ENCODE data around the gene SMIM13.

Gene SMIM13

DNA sequence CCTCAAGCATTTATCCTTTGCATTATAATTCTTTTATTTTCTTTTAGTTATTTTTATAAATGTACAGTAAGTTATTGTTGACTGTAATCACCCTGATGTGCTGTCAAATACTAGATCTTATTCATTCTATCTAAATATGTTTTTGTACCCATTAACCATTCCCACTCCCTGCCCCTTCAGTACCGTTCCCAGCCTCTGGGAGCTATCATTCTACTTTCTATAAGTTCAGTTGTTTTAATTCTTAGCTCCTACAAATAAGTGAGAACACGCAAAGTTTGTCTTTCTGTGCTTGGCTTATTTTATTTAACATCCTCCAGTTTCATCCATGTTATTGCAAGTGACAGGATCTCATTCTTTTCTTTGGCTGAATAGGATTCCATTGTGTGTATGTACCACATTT lies 30.3 kb downstream of the SMIM13 start:
- DNase-seq: no peak

DNA sequence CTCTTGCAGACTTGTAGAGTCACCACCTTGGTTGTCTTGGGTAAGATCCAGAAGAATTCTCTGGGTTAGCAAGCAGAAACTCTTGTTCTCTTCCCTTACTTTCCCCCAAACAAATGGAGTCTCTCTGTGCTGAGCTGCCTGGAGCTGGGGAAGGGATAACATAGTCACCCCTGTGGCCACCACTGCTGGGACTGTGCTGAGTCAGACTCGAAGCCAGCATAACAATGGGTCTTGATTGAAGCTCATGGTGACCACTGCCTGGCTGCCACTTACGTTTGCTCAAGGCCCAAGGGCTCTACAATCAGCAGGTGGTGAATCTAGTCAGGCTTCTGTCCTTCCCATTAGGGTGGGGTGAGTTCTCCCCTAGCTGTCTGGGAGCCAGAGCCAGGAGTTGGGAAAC lies 33.2 kb downstream of the SMIM13 start:
- no peak for DNase-seq

DNA sequence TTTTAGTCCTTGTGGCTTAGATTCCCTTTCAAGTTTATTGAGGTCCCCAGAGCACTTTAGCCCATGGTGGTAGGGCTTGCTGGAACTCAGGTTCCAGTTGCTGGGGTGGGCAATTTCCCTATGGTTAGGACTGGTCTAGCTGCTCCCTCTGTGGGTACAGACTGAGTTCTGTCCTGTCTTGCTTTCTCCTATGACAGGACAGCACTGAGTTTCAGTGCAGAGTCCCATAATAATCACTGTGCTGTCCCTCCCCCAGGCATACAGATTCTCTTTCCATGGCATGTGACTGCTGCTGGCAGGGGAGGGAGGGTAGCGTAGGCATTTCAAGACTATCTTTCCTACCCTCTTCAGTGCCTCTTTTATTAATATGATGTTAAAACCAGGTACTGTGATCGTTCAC lies 35.0 kb downstream of the SMIM13 start:
- DNase-seq: no peak

DNA sequence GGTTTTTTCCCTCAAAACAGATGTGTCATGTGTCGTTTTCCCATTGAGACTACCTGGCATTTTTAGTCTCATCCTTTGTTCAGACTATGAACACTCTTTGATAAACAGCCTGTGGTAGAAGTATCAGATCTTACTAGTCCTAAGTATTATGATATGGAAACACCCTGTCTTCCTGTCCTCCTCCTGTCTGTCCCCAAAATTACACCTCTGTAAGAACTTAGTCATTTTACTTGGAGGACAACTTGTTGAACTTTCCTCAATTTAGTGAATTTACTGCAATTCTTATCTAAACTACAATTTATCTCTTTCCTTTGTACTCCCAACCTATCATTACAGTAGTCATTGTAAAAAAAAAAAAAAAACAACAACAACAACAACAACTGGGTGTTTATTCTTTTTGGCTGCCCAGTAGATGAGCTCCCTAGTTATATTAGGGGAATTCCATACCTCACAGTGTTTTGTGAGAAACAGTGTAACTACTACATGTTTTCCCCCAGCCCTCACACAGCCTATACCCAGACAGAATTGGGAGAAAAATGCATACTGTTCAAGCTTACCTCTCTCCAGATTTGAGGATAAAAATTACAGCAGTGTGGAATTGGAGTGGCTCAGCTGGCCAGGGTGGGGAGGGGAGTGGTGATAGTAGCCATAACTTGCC lies 36.4 kb downstream of the SMIM13 start:
- no peak for DNase-seq

DNA sequence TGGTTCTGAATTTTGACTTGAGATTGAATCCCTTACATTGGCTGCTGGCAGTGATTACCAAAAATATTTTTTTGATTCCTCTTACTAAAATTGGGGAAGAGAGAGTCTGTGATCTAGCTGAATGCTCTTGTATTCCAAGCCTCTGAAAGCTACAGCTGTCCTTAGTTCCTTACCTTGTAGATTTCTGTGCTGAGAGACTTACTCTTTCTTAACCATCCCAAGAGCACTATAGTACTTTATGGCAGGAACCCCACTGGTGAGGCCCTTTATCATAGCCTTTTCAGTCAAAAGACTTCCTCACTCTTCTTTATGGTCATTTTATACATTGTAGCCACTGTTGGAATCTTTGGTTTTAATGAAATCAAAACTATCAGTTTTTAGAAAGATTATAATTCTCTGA lies 37.0 kb downstream of the SMIM13 start:
- DNase-seq: no peak

DNA sequence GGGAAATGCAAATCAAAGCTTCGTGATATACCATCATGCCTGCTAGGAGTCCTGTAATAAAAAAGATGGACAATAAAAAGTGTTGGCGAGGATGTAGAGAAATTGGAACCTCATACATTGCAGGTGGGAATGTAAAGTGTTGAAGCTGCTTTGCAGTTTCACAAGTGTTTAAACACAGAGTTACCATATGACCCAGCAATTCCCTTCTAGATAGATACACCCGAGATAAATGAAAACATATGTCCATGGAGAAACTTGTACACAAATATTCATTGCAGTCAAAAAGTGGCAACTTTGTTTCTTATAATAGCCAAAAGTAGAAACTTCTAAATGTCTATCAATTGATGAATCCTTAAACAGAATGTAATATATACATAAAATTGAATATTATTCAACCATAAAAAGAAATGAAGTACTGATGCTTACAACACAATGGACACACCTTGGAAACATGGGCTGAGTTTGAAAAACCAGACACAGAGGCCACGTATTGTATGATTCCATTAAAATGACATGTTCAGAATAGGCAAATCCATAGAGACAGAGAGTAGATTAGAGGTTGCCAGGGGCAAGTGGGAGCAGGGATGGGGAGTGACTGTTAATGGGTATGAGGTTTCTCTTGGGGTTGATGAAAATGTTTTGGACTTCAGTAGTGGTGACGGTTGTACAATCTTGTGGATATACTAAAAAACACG lies 38.7 kb downstream of the SMIM13 start:
- no peak for DNase-seq

DNA sequence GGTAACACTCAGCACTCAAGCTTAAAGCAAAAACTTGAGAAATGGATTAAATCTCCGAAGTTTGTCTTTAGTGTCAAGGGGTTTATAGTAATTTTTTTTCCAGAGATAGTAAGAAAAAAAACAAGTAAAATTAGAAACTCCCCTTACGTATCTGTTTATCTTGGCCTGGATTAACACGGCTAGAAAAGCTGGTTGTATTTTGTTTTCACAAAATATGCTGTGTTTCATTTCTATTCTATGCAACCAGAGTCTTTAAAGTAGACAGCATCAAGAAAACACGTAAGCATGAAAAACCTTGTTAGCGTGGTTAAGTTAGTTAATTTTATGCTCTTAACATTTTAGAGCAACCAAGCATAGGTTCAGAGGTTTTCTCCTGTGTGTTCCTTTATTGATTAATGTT lies 39.6 kb downstream of the SMIM13 start:
- no peak for DNase-seq

DNA sequence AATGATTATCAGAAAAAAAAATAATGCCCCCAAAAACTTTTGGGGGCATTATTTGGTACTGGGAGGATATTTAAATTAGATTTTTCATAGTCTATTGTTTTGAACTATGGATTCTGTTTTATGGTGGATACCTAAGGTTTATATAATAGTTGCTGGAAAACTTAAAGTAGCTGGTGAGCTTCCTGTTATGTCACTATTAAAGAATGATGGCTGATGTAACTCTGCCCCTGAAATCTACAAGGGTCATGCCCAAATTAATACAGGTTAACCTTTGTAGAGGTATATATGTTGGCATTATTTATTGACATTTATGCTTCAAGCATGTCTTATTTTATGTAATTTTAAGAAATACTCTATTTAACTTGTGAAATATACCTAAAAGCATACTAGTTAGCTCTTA lies 43.2 kb downstream of the SMIM13 start:
- DNase-seq: no peak

DNA sequence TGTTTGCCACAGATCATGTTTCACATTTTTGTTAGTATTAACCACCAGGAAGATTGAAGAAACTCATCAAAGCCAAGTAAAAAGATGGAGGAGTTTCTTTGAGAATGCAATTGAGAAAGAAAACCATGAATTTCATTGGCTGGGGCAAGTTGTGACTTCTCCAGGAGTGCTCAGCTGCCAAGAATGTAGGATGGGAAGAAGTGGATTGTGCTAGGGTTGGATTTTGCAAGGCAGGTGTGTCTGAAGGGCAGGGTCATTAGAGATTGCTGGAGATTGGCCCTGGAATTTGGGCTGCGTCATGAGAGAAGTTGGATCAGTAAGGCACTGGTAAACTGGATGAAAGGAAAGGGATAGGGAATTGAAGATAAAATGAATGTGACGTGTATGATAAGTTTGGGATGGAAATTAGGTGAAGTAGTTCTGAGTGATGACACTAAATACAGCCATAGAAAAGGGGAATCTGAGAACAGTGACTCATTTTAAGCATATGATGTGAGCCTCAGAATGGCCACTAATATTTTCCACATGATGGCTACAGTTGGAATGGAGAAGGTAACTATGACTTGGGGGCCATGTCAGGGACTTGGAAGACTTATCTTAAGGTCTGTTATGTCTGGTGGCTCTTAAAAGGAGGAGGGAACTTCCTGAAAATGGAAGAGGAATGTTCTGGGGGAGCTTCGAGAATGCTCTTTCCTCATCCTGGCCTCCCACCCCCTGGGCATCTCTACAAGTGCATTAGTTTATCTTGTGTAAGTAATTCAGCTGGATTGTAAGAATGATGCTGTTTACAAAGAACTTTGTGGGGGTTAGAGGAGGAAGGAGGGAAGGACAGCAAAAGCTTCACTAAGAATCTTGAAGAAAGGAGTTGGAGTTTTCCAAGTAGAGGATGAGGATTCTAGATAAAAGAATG lies 45.7 kb downstream of the SMIM13 start:
- DNase-seq: no peak

DNA sequence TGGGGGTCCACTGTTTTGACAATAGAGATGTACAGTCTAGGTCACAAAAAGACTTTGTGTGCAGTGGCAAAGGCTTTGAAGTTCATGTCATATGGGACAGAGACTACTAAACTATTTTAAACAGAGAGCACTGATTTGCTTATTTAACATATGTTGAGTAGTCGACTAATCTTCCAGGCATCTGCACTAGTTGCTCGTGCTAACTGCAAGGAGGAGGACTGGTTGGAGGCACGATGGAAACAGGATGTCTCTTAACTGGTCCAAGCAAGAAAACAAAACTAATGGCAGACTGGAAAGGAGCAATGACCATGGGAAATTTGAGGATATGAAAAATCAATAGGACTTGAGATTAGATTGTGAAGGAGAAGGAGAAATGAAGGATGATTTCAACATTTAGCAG lies 46.4 kb downstream of the SMIM13 start:
- DNase-seq: no peak

DNA sequence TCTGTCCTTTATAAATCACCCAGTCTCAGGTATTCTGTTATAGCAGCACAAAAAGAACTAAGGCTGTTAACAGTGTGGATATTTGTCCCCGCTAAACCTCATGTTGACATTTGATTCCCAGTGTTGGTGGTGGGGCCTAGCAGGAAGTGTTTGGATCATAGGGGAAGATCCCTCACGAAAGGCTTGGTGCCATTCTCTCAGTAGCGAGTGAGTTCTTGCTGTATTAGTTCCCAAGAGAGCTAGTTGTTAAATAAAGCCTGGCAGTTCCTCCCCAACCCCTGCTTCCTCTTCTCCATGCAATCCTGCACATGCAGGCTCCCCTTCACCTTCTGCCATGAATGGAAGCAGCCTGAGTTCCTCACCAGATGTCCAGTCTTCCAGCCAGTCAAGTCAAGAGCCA lies 47.7 kb downstream of the SMIM13 start:
- DNase-seq: no peak

DNA sequence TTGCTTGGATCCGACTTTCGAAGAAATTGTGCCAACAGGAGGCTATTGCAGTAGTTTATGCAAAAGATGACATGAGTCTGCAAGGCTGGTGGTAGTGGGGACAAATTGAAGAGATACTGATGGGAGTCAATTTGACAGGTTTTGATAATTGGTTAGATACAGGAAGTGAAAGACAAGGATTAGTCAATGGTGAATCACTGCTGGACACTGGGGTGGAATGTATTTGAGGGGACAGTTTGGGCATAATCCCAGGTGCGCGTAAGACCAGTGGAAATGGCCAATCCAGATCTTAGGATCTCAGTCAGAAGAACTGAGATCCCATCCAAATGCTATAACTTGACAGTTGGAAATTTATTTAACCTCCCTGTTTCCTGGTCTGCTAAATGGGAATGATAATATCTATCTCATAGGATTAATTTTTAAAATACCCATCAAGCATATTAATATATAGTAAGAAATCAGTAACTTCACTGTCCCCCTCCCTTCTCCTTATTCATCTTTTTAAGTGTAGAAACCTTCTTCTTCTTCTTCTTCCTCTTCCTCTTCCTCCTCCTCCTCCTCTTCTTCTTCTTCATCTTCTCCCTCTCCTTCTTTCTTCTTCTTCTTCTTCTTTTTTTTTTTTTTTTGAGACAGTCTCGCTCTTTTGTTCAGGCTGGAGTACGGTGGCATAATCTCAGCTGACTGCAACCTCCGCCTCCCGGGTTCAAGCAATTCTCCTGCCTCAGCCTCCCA lies 48.8 kb downstream of the SMIM13 start:
- no peak for DNase-seq

DNA sequence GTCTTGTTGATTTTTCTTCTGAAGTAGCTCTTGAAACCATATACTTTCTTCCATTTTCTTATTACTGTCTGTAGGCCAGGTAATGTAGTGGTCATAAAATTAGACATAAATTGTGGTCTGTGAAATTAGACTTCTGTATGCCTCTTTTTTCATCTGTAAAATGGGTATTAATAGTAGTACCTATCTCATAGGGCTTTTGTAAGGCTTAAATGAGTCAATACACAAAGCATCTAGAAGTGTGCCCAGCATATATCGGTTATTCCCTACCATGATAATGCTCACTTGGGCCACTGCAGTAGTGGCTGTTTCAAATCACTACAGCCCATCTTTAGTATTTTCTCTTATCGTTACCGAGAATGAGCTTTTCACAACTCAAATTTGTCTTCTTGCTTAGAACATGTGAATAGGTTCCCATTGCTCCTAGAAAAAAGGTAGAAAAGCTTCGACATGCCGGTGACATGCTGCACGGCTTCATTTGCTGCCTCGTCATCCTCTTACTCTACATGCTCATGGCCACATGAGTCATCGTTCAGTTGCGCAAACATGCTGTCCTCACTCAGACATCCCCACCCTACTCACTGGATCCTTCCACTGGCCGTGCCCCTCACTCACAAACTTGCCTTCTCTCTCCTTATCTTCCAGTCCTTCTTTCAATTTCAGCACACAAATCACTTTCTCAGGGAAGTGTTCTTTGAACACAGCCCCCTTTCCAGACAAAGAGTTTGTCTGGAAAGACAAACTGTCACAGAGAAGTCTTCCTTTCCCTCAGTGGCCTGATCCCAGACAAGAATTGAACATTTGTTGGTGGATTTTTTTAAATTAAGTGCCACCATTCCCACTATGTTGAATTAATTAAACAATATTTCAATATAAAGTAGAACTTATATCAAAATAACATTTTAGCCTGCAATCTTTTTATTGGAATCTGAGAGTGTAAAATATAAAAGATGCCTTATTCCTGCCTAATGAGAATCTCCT lies 50.0 kb downstream of the SMIM13 start:
- DNase-seq: no peak

DNA sequence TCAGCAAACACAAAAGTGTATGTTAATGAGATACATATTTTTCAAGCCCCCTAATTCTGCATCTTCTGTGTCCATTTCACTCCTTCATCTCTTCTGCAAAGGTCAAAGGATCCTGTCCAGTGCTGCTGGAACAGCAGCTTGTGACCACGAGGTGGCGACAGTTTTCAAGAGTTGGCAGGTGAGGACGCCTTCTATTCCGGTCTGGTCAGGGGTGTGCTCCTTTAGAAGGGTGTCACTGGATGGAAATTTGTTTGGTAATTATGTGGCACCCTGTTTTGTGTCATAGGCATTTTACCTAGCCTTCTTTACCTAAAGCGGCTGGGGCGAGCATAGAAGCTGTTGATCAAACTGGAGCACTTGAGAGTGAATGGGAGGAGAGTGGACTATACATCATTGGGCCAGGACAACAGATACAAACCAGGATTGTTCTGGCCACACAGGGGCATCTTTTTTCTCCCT lies 50.8 kb downstream of the SMIM13 start:
- peak; percentile 58 for DNase-seq

DNA sequence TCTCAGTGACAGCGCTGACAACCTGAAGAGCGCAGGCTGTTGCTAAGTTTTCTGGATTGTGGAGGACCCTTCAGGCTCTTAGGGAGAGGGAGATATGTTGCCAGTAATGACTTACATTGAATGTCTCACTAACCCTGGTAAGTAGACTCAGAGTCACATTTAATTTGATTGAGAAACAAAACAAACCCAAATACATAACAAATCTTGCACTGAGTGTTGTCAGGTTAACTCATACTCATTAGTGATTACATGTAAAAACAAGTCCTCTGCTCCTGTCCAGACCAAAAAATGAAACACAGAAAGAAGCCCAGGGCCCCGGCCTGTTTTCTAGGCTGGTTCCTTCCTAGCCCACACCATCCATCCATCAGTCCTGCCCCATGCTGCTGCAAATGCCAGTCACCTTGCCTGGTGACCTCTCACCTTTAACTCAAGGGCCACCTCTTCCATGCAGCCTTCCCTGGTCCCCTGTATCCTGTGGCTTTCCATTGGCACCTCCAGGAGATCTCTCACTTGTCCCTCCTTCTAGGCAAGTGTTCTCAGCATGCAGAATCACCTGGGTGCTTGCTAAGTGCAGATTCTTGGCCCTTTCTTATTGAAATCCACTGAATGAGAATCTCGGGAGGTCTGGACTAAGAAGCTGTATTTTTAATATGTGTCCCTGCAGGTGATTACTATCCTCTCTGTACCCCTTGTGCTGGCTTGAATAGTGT lies 52.6 kb downstream of the SMIM13 start:
- no peak for DNase-seq

DNA sequence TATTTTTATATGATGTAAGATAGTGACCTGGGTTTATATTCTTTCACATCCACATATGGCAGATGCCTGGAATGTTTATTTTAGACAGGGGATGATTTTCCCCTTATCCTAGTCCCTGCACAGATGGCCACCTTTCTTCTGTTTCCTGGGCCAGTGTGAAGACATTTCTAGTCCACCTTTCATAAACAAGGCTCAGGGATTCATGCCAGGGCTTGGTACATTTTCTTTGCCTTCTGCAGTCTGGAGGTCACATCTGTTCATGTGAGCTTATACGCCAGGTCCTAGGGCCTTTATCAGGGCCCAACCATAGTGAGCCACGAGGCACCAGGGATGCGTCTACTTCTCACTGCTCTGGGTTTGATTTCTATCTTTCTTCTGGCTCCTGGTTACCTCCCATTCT lies 55.9 kb downstream of the SMIM13 start:
- DNase-seq: no peak

DNA sequence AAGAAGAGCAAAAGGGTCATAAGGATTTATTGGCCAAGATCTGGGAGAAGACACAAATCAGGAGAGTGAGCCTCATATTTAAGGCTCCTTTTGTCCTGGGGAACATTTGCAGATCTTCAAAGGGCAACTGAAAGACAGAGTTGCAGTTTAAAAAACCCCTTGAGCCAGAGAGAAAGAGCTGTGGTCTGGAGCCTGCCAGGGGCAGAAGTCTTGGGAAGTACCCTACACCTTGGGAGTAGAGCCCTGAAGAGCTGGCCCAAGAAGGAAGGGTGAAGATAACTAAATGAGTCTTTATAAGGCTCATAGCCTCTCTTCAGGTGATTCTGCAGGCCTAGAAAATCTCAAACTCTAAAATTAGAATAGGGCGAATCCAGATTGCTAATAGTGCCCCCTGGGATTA lies 57.9 kb downstream of the SMIM13 start:
- DNase-seq: no peak

DNA sequence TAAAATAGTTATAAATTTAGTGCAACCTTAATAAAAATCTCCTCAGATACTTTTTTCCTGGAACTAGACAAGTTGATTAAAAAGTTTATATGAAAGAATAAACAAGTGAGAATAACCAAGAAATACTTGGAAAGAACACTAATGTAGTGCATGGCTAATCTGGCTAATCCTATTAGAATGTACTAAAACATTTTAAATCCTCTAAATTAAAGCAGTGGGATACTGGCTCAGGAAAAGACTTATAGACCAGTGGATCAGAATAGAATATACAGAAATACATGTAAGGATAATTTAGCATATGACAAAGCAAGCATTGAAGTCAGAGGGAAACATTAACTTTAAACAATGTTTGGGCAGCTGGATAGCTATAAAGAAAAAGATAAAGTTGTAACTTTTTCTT lies 58.9 kb downstream of the SMIM13 start:
- no peak for DNase-seq

DNA sequence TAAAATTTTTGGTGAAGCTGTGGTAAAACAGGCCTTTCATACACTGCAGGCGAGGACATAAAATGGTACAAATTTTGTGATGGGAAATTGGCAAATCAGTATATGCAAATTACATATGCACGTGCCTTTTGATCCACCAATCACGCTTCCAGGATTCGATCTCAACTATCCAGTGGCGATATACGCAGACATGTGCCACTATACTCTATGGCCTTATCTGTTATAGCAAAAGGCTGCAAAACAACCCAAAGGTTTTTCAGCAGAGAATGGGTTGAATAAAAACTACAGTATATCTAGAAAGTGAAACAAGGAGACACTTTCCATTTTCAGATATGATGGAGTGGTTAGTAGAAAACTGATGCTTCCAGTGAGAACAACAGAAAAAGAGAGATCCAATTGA lies 59.8 kb downstream of the SMIM13 start:
- no peak for DNase-seq

DNA sequence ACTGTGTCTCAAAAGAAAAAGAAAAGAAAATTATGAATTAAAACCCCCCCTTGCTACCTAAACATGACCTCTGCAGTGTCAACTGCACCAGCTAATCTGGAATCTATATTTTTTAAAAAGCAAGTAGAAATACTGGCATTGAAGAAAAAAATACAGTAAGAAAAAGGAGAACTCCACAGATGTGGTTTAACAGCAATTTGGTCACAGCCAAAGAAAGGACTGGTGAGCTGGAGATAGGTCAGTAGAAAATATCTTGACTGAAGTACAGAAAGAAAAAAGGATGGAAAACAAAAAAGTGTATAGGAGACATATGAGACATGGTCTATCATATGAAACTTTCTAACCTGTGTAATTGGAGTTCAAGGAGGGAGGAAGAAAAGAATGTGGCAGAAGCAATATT lies 62.0 kb downstream of the SMIM13 start:
- no peak for DNase-seq

DNA sequence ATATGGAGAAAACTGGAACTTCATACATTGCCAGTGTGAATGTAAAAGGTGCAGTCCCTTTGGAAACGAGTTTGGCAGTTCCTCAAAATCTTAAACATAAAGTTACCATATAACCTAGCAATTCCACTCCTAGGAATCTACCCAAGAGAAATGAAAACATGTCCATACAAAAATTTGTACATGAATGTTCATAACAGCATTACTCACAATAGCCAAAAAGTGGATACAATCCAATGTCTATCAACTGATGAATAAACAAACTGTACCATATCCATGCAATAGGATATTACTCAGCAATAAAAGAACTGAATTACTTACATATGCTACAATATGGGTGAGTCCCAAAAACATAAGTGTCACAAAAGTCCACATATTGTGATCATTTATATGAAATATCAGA lies 66.6 kb downstream of the SMIM13 start:
- no peak for DNase-seq
